ENCODE measurements around the gene KRT85. TPM values are rescaled to one million over a fixed set of nuclear protein-coding genes. Genes with fewer than 3 reads are reported as not detected.

Gene KRT85
- total RNA-seq, 1 donor from 2014 or later, result not detected

GRCh38 chr12:52331833-52332232 is 35.4 kb downstream of the KRT85 start:
- TF ChIP-seq CTCF (IDR thresholded peaks at IDR 0.05; ENCODE audit: insufficient read depth, low read length, poor library complexity, severe bottlenecking), result no peak
- no peak for DNase-seq (ENCODE audit: low read depth)

GRCh38 chr12:52331039-52331438 is 36.2 kb downstream of the KRT85 start:
- Histone ChIP-seq H3K36me3 (ENCODE audit: control insufficient read depth, insufficient read depth, low read length) (no peaks in the 10 kb centered on the region), H3K27me3 (ENCODE audit: control insufficient read depth, insufficient read depth, low read length) (peaks cover 2% of the 10 kb centered on the region), H3K4me3 (ENCODE audit: low read depth, low read length) (no peak overlapping the region)
- TF ChIP-seq CTCF (IDR thresholded peaks at IDR 0.05; ENCODE audit: insufficient read depth, low read length, poor library complexity, severe bottlenecking), result no peak
- DNase-seq (ENCODE audit: low read depth), result no peak

More at GRCh38 chr12:52331833-52332232, 35.4 kb downstream of the KRT85 start:
- Histone ChIP-seq H3K36me3 (ENCODE audit: control insufficient read depth, insufficient read depth, low read length) (no peaks in the 10 kb centered on the region), H3K4me3 (ENCODE audit: low read depth, low read length) (no peak overlapping the region), H3K27me3 (ENCODE audit: control insufficient read depth, insufficient read depth, low read length) (peaks cover 2% of the 10 kb centered on the region)

- H3K36me3 ChIP-seq (ENCODE audit: control insufficient read depth, insufficient read depth, low read length), result no peaks in the 10 kb centered on the region
- DNase-seq (ENCODE audit: low read depth), result no peak
- H3K27me3 ChIP-seq (ENCODE audit: control insufficient read depth, insufficient read depth, low read length), result peaks cover 5% of the 10 kb centered on the region
- no peak for TF ChIP-seq CTCF (IDR thresholded peaks at IDR 0.05; ENCODE audit: insufficient read depth, low read length, poor library complexity, severe bottlenecking)
- no peak overlapping the region for H3K4me3 ChIP-seq (ENCODE audit: low read depth, low read length)
These were observed 39.3 kb downstream of the KRT85 start for GRCh38 chr12:52327830-52328500.

- peaks cover 10% of the 10 kb centered on the region for H3K27me3 ChIP-seq (ENCODE audit: control insufficient read depth, insufficient read depth, low read length)
These were observed 40.0 kb downstream of the KRT85 start for GRCh38 chr12:52327052-52327829.

GRCh38 chr12:52324153-52324444 is 43.2 kb downstream of the KRT85 start:
- H3K4me3 ChIP-seq (ENCODE audit: low read depth, low read length), result no peak overlapping the region
- no peak for TF ChIP-seq CTCF (IDR thresholded peaks at IDR 0.05; ENCODE audit: insufficient read depth, low read length, poor library complexity, severe bottlenecking)
- DNase-seq (ENCODE audit: low read depth), result no peak
- peaks cover 29% of the 10 kb centered on the region for H3K27me3 ChIP-seq (ENCODE audit: control insufficient read depth, insufficient read depth, low read length)
- no peaks in the 10 kb centered on the region for H3K36me3 ChIP-seq (ENCODE audit: control insufficient read depth, insufficient read depth, low read length)

More at GRCh38 chr12:52327052-52327829, 40.0 kb downstream of the KRT85 start:
- TF ChIP-seq CTCF (IDR thresholded peaks at IDR 0.05; ENCODE audit: insufficient read depth, low read length, poor library complexity, severe bottlenecking), result peak; percentile 100
- H3K4me3 ChIP-seq (ENCODE audit: low read depth, low read length), result no peak overlapping the region
- DNase-seq (ENCODE audit: low read depth), result peak; percentile 88
- H3K36me3 ChIP-seq (ENCODE audit: control insufficient read depth, insufficient read depth, low read length), result no peaks in the 10 kb centered on the region
